Osteocyte (in vitro differentiated cells): ENCODE measurements around the gene TP53BP1. TPM values are rescaled to one million over a fixed set of nuclear protein-coding genes. Genes with fewer than 3 reads are reported as not detected.

Experiments
- DNase-seq: peaks from one replicate; pipeline ENCODE4 v3.0.0; 2021; ENCODE audit warnings: mixed read lengths; ENCODE audit not compliant: unreplicated experiment; ENCODE audit errors: extremely low spot score
- H3K27ac Mint-ChIP-seq: one replicate; pipeline ENCODE4 v1.8.0; 2021; ENCODE audit warnings: mild to moderate bottlenecking, mixed read lengths; ENCODE audit not compliant: unreplicated experiment
- H3K27me3 Mint-ChIP-seq: one replicate; pipeline ENCODE4 v1.8.0; 2021; ENCODE audit warnings: mixed read lengths; ENCODE audit not compliant: unreplicated experiment
- H3K36me3 Mint-ChIP-seq: one replicate; pipeline ENCODE4 v1.8.0; 2021; ENCODE audit warnings: mixed read lengths; ENCODE audit not compliant: unreplicated experiment
- H3K4me1 Mint-ChIP-seq: one replicate; pipeline ENCODE4 v1.8.0; 2021; ENCODE audit warnings: mixed read lengths; ENCODE audit not compliant: unreplicated experiment
- H3K4me3 Mint-ChIP-seq: one replicate; pipeline ENCODE4 v1.8.0; 2021; ENCODE audit warnings: mild to moderate bottlenecking, moderate library complexity, mixed read lengths; ENCODE audit not compliant: unreplicated experiment
- H3K9me3 Mint-ChIP-seq: one replicate; pipeline ENCODE4 v1.8.0; 2021; ENCODE audit warnings: mixed read lengths; ENCODE audit not compliant: unreplicated experiment
- total RNA-seq: library from RNA; stranded (reverse); gene quantifications from 2 replicates; pipeline ENCODE4 v1.2.1, GENCODE V29; 2021
- TF ChIP-seq, protein P1 (sequence below): fragments of 200-600 bp; sonication (generic); IDR thresholded peaks from 2 replicates; pipeline ENCODE4 v1.5.0; 2021; ENCODE audit warnings: antibody characterized with exemption, mild to moderate bottlenecking, moderate library complexity

TP53BP1 gene
- total RNA-seq, 1 donor from 2014 or later: 61.2 TPM

DNA sequence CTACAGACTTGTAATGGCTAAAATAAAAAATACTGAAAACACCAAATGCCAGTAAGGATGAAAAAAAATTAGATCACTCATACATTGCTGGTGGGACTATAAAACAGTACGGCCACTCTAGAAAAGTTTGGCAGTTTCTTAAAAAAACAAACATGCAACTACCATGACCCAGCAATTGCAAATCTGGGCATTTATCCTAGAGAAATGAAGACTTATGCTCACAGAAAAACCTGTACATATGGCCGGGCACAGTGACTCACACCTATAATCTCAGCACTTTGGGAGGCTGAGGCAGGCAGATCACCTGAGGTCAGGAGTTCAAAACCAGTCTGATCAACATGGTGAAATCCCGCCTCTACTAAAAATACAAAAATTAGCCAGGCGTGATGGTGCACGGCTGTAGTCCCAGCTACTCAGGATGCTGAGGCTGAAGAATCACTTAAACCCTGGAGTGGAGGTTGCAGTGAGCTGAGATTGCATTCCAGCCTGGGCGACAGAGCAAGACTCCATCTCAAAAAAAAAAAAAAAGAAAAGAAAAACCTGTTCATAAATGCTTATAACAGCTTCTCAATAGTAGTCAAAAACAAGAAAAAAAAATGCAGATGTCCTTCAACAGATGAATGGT, 5.6 kb downstream of the TP53BP1 start:
- Mint-ChIP-seq H3K4me3 (no peak overlapping the region), H3K4me1 (peaks cover 10% of the 10 kb centered on the region), H3K36me3 (peaks cover 33% of the 10 kb centered on the region), H3K27ac (no peak overlapping the region), H3K27me3 (no peaks in the 10 kb centered on the region), H3K9me3 (no peaks in the 10 kb centered on the region)
- TF ChIP-seq, protein P1, sequence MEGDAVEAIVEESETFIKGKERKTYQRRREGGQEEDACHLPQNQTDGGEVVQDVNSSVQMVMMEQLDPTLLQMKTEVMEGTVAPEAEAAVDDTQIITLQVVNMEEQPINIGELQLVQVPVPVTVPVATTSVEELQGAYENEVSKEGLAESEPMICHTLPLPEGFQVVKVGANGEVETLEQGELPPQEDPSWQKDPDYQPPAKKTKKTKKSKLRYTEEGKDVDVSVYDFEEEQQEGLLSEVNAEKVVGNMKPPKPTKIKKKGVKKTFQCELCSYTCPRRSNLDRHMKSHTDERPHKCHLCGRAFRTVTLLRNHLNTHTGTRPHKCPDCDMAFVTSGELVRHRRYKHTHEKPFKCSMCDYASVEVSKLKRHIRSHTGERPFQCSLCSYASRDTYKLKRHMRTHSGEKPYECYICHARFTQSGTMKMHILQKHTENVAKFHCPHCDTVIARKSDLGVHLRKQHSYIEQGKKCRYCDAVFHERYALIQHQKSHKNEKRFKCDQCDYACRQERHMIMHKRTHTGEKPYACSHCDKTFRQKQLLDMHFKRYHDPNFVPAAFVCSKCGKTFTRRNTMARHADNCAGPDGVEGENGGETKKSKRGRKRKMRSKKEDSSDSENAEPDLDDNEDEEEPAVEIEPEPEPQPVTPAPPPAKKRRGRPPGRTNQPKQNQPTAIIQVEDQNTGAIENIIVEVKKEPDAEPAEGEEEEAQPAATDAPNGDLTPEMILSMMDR: no peak
- no peak for DNase-seq

DNA sequence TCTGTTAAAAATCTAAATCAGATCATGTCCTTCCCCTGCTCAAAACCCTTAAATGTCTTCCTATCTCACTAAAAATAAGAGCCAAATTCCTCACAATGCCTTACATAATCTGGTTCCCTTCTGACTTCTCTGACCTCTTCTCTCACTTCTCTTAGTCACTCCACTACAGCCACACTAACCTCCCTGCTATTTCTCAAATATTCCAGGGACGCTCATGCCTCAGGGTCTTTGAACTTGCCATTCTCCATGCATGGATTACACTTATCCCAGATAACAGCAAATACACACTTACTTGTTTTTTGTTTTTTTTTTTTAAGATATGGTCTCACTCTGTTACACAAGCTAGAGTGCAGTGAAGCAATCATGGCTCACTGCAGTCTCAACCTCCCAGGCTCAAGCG, 8.5 kb downstream of the TP53BP1 start:
- Mint-ChIP-seq H3K27ac (no peak overlapping the region), H3K27me3 (no peaks in the 10 kb centered on the region), H3K4me3 (no peak overlapping the region), H3K36me3 (peaks cover 32% of the 10 kb centered on the region), H3K9me3 (no peaks in the 10 kb centered on the region), H3K4me1 (peaks cover 2% of the 10 kb centered on the region)
- no peak for DNase-seq
- TF ChIP-seq, protein P1: no peak

DNA sequence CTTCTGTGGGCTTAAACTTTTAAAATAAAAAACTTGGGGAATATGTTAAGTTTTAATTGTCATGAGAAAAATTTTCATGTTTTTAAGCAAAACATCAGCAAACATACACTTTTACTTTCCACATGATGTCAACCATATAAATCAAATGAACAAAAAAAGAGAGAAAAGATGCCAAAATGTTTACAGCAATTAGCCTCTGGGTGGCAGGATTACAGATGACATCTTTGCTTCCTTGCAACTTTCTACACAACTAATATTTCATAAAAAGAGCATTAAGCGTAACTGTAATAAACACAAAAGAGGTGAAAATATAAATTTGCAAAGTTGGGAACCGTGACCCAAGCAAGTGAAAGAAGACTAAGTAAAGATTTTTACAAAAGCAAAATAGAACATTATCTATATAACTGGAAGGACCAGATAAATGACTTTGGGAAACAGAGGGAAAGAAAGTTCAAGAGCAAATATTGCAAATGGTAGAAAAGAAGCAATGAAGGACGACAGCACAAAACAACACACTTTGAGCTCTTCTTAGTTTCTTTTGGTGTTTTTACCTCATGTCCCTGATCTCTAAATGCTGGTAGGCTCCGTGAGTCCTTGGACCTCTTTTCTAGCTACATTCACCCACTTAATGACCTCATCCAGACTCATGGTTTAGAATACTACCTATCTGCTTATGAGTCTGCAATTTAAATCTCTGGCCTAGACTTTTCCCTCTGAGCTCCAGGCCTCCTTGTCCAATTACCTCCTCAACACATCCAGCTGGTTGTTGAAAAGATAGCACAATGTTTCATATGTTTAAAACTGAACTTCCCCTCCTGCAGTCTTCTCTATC, 9.4 kb downstream of the TP53BP1 start:
- TF ChIP-seq, protein P1: peak; percentile 55
- Mint-ChIP-seq H3K9me3 (no peaks in the 10 kb centered on the region), H3K4me3 (no peak overlapping the region), H3K4me1 (no peaks in the 10 kb centered on the region), H3K27ac (no peak overlapping the region), H3K27me3 (no peaks in the 10 kb centered on the region), H3K36me3 (peaks cover 35% of the 10 kb centered on the region)
- no peak for DNase-seq

DNA sequence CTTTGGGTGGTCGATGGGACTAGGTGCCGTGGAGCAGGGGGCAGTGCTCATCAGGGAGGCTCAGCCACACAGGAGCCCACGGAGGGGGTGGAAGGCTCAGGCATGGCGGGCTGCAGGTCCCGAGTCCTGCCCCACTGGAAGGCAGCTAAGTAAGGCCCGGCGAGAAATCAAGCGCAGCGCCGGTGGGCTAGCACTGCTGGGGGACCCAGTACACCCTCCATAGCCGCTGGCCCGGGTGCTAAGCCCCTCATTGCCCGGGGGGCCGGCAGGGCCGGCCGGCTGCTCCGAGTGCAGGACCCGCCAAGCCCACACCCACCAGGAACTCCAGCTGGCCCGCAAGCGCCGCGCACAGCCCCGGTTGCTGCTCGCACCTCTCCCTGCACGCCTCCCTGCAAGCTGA, 19.1 kb downstream of the TP53BP1 start:
- TF ChIP-seq, protein P1: no peak
- peaks cover 71% of the 10 kb centered on the region for H3K36me3 Mint-ChIP-seq

DNA sequence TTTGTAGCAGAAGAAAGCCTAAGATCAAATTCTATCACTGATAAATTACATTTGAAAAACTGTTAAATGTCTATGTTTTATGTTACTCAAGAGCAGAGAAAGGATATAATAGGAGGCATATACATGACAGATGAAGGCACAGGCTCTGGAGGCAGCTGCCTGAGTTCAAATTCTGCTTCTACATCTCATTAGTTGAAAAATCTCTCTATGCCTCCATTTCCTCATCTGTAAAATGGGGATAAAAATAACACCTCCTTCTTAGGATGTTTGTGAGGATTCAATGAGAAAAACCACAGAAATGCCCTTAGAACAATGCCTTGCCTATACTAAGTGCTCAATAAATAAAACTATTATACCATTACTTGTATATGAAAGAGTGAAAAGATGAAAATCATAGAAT, 21.0 kb downstream of the TP53BP1 start:
- H3K36me3 Mint-ChIP-seq: peaks cover 61% of the 10 kb centered on the region
- H3K4me3 Mint-ChIP-seq: no peak overlapping the region
- H3K27ac Mint-ChIP-seq: no peak overlapping the region
- no peak for DNase-seq
- no peaks in the 10 kb centered on the region for H3K9me3 Mint-ChIP-seq
- TF ChIP-seq, protein P1: no peak
- H3K4me1 Mint-ChIP-seq: no peaks in the 10 kb centered on the region
- H3K27me3 Mint-ChIP-seq: no peaks in the 10 kb centered on the region

More for the DNA sequence above, 19.1 kb downstream of the TP53BP1 start:
- no peaks in the 10 kb centered on the region for H3K4me1 Mint-ChIP-seq
- H3K9me3 Mint-ChIP-seq: no peaks in the 10 kb centered on the region
- no peak for DNase-seq
- no peaks in the 10 kb centered on the region for H3K27me3 Mint-ChIP-seq
- no peak overlapping the region for H3K4me3 Mint-ChIP-seq
- no peak overlapping the region for H3K27ac Mint-ChIP-seq
